Endothelial cell of umbilical vein (primary cell): Measurements from ENCODE around the gene MED27. TPM values are rescaled to one million over a fixed set of nuclear protein-coding genes. Genes with fewer than 3 reads are reported as not detected.

Experiments
- BruUV-seq: library from RNA; stranded (reverse); fragments of 400-500 nt; replicated peaks from 2 replicates; lab custom pipeline; 2021; lab: Mats Ljungman, UMichigan
- CTCF ChIA-PET: fragments of 300-600, 350-600 bp; sonication (Branson Sonifier 250); formaldehyde crosslinking; loops from one replicate; lab custom pipeline; 2021; ENCODE audit warnings: antibody characterized with exemption, inconsistent platforms; lab: Charles Lee
- POLR2A ChIA-PET: fragments of 300-600, 350-600 bp; sonication (Branson Sonifier 250); formaldehyde crosslinking; loops from one replicate; lab custom pipeline; 2021; ENCODE audit warnings: antibody characterized with exemption, inconsistent platforms; lab: Charles Lee
- DNase-seq: peaks from one replicate; pipeline ENCODE4 v3.0.0-alpha.2; 2011; ENCODE audit warnings: low read depth, low spot score
- FAIRE-seq: peaks from 2 replicates; lab custom pipeline; 2011; peaks lifted over from hg19 to GRCh38; lab: Jason Lieb, UNC
- H2AFZ ChIP-seq: 2 replicates; pipeline ENCODE4 v1.6.0; 2012; ENCODE audit warnings: low read depth, low read length, control low read depth, inconsistent platforms
- H3K27ac ChIP-seq: 2 replicates; pipeline ENCODE4 v1.5.1; 2011; ENCODE audit warnings: low read depth, mild to moderate bottlenecking, control low read depth, low read length, moderate library complexity; ENCODE audit not compliant: insufficient read depth
- H3K27me3 ChIP-seq, 2 experiments: 2 replicates each; pipeline versions ENCODE4 v1.6.0 to v1.6.1; 2011; ENCODE audit warnings: low read length in 2 of 2, mixed read lengths in 1 of 2; ENCODE audit not compliant: control insufficient read depth in 2 of 2, insufficient read depth in 2 of 2
- H3K36me3 ChIP-seq, 2 experiments: 2 replicates in 1 of 2; 3 replicates in 1 of 2; pipeline ENCODE4 v1.5.1; 2011; ENCODE audit warnings: low read length in 2 of 2, mild to moderate bottlenecking in 1 of 2, moderate library complexity in 1 of 2; ENCODE audit not compliant: control insufficient read depth in 2 of 2, insufficient read depth in 2 of 2; ENCODE audit errors: extremely low read depth in 1 of 2
- H3K4me1 ChIP-seq: 3 replicates; pipeline ENCODE4 v1.5.1; 2011; ENCODE audit warnings: mild to moderate bottlenecking, low read length; ENCODE audit not compliant: control insufficient read depth, insufficient read depth; ENCODE audit errors: extremely low read depth
- H3K4me2 ChIP-seq: 2 replicates; pipeline ENCODE4 v1.6.1; 2011; ENCODE audit warnings: low read length, control low read depth, mixed read lengths; ENCODE audit not compliant: insufficient read depth
- H3K4me3 ChIP-seq, 3 experiments: fragments of 200-600 bp in 1 of 3; sonication (generic), shearing (Covaris generic) in 1 of 3; replicated peaks in 1 of 3; 2 replicates each; pipeline ENCODE4 v1.5.1; 2011 to 2016; ENCODE audit warnings: control low read depth in 3 of 3, low read length in 3 of 3, mild to moderate bottlenecking in 2 of 3, inconsistent platforms in 1 of 3, low read depth in 1 of 3, moderate library complexity in 1 of 3; ENCODE audit not compliant: insufficient read depth in 1 of 3
- H3K79me2 ChIP-seq: 2 replicates; pipeline ENCODE4 v1.6.0; 2012; ENCODE audit warnings: low read length, inconsistent platforms; ENCODE audit not compliant: control insufficient read depth, insufficient read depth
- H3K9ac ChIP-seq: replicated peaks from 2 replicates; pipeline ENCODE3; 2011; ENCODE audit warnings: low read length, control low read depth; ENCODE audit not compliant: insufficient read depth; ENCODE audit errors: extremely low read depth
- H3K9me1 ChIP-seq: replicated peaks from 3 replicates; pipeline ENCODE4 v1.6.0; 2011; ENCODE audit warnings: mild to moderate bottlenecking, low read length; ENCODE audit not compliant: control insufficient read depth, insufficient read depth; ENCODE audit errors: extremely low read depth
- H3K9me3 ChIP-seq: replicated peaks from 2 replicates; pipeline ENCODE4 v1.5.1; 2012; ENCODE audit warnings: low read length, inconsistent platforms; ENCODE audit not compliant: control insufficient read depth, insufficient read depth
- H4K20me1 ChIP-seq: replicated peaks from 2 replicates; pipeline ENCODE3; 2011; ENCODE audit warnings: mild to moderate bottlenecking, low read length; ENCODE audit not compliant: control insufficient read depth, insufficient read depth; ENCODE audit errors: extremely low read depth
- CTCF ChIP-seq, 2 donors: IDR thresholded peaks; 1 replicate in 1 of 2; 2 replicates in 1 of 2; pipeline ENCODE4 v1.5.1; 2011; ENCODE audit warnings: low read length in 2 of 2, mild to moderate bottlenecking in 2 of 2, moderate library complexity in 2 of 2, control low read depth in 1 of 2, inconsistent platforms in 1 of 2, low read depth in 1 of 2; ENCODE audit not compliant: insufficient read depth in 1 of 2; ENCODE audit errors: extremely low read depth in 1 of 2
- FOS ChIP-seq: IDR thresholded peaks from 2 replicates; pipeline ENCODE4 v1.6.1; 2011; ENCODE audit warnings: mild to moderate bottlenecking, low read length, moderate library complexity, borderline replicate concordance; ENCODE audit not compliant: insufficient read depth
- GATA2 ChIP-seq: IDR thresholded peaks from 2 replicates; pipeline ENCODE4 v1.7.0; 2011; ENCODE audit warnings: low read depth, mild to moderate bottlenecking, moderate library complexity, mixed read lengths, low read length; ENCODE audit not compliant: insufficient read length, insufficient read depth
- JUN ChIP-seq: IDR thresholded peaks from 2 replicates; pipeline ENCODE4 v1.6.1; 2011; ENCODE audit warnings: borderline replicate concordance, low read depth; ENCODE audit not compliant: insufficient read length, insufficient read depth
- MAX ChIP-seq: IDR thresholded peaks from 2 replicates; pipeline ENCODE4 v1.6.1; 2011; ENCODE audit not compliant: insufficient read depth, insufficient read length
- POLR2A ChIP-seq: IDR thresholded peaks from 2 replicates; pipeline ENCODE4 v1.6.1; 2012; ENCODE audit warnings: low read depth, mild to moderate bottlenecking, control low read depth, low read length
- POLR2AphosphoS5 ChIP-seq: IDR thresholded peaks from 2 replicates; pipeline ENCODE4 v1.6.1; 2012; ENCODE audit warnings: low read depth, mild to moderate bottlenecking, control low read depth, low read length, moderate library complexity; ENCODE audit not compliant: insufficient read depth
- dilution Hi-C: fragments of 300-500 bp; cut with MboI; formaldehyde crosslinking; loops from one replicate; pipeline ENCODE4 v1.15.0; 2019; ENCODE audit warnings: low sequenced_read_pairs; ENCODE audit not compliant: extremely low pct_ligation_motif_present
- intact Hi-C: fragments of 100-400 bp; cut with micrococcal nuclease; formaldehyde crosslinking; loops from one replicate; pipeline ENCODE4 v1.10.0; 2022
- polyA plus RNA-seq, 4 experiments: library from polyadenylated mRNA; depleted of rRNA in 3 of 4; stranded (reverse) in 3 of 4; unstranded in 1 of 4; fragments of >200 nt; gene quantifications; 2 replicates each; pipeline versions ENCODE4 v1.2.1 to v1.2.3, GENCODE V29; 2011 to 2012; ENCODE audit warnings: missing spikeins in 1 of 4
- total RNA-seq: library from RNA; stranded (reverse); gene quantifications from 2 replicates; pipeline ENCODE4 v1.2.3, GENCODE V29; 2021

Gene MED27
- total and polyA plus RNA-seq, 2 donors (not counting 3 experiments of a cell fraction or from before 2014, with no cell fraction given) = 27.9 to 47.8 TPM

- H3K9me1 ChIP-seq = no peaks in the 10 kb centered on the region
These were observed 231.9 kb downstream of the MED27 start for GRCh38 chr9:131847665-131848354.

More at GRCh38 chr9:131847665-131848354, 231.9 kb downstream of the MED27 start:
- no TSS peak for BruUV-seq
- ChIA-PET CTCF (no interaction called here), POLR2A (no interaction called here)
- dilution Hi-C loops (no loop called here), intact Hi-C loops (no loop called here)
- DNase-seq = no peak
- FAIRE-seq = no peak
- Histone ChIP-seq H3K4me1 (no peaks in the 10 kb centered on the region), H3K4me3 (no peak overlapping the region), H3K4me2 (no peak overlapping the region), H4K20me1 (no peaks in the 10 kb centered on the region), H3K27me3 (no peaks in the 10 kb centered on the region), H3K79me2 (no peaks in the 10 kb centered on the region), H3K9me3 (no peaks in the 10 kb centered on the region), H2AFZ (no peak overlapping the region), H3K27ac (no peak overlapping the region), H3K9ac (no peak overlapping the region), H3K36me3 (no peaks in the 10 kb centered on the region)
- TF ChIP-seq CTCF (IDR thresholded peaks at IDR 0.05; ENCODE audit: extremely low read depth in 1 of 2, insufficient read depth in 1 of 2, low read depth in 1 of 2, low read length in 2 of 2) = no peak
- TF ChIP-seq POLR2AphosphoS5 = no peak
- no peak for TF ChIP-seq JUN
- no peak for TF ChIP-seq MAX
- TF ChIP-seq POLR2A = no peak
- TF ChIP-seq GATA2 = no peak
- no peak for TF ChIP-seq FOS
